Activated T-helper 9 cell treated with anti-CD3 and anti-CD28 coated beads, Interleukin-2, amount 50 U/mL, for 16 hours (primary cell): ENCODE measurements around the gene MAL.

Experiments
- DNase-seq: peaks from one replicate; pipeline ENCODE4 v3.0.0-alpha.2; 2020; ENCODE audit warnings: low read depth

MAL gene

GRCh38 chr2:95048825-95049682 is 23.5 kb downstream of the MAL start:
- no peak for DNase-seq

DNA sequence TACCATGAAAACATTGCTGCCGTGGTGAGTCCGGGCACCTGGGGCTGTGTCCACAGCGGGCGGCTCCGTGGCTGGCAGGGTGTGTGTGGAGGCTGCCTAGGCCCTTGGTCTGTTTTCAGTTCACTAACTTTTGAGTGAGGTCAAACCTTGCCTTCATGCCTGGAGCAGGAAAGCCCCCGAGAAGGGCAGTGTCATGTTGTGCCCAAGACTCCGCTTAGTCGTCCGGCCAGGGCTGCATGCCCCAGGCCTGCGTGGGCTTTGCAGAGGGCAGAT is 24.1 kb downstream of the MAL start:
- no peak for DNase-seq

GRCh38 chr2:95049961-95050360 is 24.5 kb downstream of the MAL start:
- no peak for DNase-seq

DNA sequence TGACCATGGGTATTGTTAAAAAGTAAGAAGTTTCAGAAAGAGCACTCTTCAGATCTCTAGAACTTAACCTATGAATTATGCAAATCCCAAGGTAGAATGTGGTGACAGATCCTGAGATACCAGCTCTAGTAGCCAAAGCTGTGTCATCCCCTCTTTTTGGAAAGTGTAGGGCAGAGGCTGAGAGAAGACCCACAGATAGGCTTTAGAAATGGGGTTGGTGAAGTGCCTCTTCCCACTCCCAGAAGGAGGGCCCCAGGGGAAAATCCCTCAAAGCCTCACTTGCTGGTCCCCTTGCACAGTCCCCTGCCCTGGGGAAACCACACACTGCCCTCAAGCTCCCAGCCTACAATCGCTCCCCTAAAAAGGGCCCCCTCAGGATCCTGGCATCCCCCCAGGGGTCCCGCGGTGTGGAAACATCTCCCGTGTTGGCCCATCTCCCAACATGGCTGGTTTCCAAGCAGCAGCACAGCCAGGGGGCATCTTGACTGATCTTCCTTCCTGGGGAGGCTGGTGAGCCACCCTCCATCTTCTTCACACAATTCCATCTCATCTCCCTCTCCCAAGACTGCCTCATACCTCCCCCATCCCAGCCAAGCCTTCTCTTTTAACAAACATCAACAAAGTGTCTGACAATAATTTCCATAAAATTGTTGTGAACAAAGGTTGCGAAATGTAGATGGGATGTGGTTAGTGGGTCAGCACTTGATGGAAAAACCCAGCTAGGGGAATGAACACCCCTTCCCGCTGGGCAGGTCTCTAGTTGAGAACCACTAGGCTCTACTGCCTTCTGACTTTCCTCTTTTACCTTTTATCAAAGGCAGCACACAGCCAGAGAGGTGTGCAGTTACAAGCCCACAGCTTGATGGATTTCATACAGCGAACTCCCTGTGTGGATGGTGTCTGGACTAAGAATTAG is 25.1 kb downstream of the MAL start:
- DNase-seq = no peak

DNA sequence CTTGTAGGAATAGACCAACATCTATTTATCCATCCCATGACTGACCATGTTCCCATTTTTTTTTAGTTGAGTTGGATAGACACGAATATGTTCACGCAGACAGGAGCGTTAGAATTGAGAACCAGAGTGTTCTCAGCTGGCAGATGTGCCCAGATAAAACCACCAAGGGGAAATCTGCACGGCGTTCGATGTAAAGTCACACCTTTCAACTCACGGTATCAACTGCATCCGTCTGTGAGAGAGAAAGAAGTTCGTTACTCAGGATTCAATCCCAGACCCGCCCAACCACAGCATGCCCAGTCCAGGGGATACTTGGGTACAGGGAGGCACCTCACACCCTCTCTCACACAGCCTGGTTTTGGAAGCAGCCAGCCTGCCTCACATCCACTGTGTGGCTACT is 26.1 kb downstream of the MAL start:
- no peak for DNase-seq

GRCh38 chr2:95052307-95052706 is 26.8 kb downstream of the MAL start:
- no peak for DNase-seq

DNA sequence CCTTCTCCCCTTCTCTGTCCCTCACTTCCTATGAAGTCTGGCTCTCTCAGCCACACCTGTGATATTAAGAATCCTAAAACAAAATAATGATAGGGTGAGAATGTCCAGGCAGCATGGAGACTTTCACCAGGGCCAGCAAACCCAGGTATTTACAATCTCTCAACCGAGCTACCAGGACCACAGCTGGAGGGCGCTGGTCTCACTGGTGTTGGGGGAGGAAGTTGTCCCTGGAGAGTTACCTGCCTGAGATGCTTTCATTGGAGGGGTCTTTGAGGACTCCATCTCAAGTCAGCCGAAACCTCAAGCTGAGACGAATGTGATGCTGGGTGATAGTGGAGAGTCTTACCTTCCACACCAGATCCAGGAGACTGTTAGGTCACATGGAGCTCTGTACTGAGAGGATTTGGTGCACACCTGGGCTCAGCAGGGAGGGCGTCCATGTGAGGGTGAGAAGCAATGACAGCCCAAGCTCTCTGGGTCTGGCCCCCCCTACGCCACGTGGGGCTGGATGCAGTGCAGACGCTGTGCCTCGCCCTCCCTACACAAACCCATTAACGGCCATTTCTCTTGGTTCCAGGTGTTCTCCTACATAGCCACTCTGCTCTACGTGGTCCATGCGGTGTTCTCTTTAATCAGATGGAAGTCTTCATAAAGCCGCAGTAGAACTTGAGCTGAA is 27.4 kb downstream of the MAL start:
- DNase-seq = no peak

GRCh38 chr2:95053543-95053942 is 28.0 kb downstream of the MAL start:
- no peak for DNase-seq

DNA sequence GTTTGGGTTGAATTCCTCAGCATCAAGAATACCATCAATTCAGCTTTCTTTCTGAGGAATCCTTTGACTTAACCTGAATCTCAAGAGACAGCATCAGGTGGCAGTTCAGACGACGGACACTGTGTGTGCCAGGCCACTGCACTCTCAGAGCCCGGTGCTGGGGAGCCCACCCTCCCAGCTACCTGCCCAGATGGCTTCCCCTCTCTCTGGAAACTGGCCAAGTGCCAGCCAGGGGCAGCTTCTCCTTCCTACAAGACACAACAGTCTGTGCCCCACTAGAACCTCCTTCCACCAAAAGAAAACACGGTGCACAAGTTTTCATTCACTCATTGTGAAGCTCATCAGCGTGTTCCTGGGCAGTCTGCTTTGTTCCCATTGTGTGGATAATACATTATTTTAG is 28.5 kb downstream of the MAL start:
- no peak for DNase-seq

DNA sequence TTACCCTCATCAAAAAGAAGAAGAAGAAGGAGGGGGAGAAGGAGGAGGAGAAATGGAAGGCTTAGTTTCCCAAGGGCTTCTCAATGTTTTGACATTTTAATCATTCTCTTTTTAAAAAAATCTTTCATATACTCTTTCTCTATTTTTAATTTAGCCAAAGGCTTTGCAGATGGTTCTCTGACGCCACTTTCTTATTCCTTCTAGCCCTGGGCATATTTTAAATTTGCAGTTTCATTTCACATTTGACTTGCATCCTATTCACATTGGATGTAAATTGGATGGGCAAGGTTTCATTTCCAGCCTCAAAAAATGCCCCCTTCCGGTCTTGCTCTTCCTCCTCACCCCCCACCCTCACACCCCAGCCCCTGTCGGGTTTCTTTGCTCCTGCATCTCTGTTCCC is 29.8 kb downstream of the MAL start:
- no peak for DNase-seq

DNA sequence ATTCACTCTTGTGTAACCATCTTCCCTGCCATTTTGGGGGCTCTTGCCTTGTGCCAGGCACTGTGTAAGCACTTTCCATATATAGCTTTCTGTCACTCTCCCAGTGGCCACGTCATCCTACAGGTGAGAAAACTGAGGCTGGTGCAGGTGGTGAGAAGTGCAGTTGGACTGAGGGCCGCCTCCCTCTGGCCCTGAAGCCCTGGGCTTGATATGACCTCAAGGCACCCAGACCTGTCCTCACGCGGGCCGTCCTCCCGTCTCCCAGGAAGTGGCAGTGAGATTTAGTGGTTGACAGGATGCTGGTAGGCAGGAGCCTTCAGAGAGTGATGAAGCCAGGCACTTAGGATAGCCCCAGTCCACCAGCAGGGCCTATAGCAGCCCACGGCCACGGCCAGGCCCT is 30.5 kb downstream of the MAL start:
- DNase-seq = no peak

DNA sequence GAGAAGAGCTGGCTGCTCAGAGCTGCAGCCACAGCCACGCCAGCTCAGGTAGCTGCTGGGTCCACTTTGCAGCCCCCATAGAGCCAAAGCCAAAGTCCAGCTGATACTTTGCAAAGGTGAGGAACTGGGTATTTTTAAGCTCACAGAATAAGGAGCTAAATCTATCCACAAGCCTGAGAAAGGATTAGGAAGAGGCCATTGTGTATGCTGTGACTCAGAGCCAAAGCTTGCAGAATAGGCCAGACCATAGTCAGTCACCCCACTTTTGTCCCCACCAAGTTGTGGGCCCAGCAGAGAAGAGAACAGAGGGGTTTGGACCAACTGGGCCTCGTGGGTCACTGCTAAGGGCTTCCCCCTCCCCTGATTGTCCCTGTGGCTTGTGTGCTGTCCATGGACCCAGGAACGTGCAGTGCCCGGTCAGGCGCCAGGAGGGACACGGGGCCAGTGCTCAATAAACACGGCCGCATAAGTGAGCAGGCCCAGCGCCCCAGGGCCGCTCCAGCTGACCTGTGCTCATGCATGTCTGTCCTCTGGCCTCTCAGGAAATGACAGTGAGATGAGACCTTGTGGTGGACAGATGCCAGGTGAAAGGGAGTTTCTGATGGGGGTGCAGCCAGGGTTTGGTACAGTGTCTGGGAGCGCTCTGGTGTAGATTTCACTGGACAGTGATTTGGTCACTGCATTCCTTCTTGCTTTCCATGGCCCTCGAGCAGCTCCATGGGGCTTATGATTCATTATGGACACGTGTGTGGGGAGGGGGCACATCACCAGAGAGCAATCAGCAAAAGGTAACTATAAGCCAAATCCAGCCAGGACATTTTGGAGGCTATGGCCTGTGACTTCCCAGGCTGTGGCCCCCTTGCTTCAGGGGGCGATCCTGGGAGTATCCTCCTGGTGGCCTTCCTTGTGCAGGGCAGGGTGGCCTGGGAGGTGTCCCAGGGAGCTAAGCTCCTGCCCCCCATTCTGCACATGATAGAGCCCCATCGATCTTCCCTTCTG is 31.3 kb downstream of the MAL start:
- no peak for DNase-seq

DNA sequence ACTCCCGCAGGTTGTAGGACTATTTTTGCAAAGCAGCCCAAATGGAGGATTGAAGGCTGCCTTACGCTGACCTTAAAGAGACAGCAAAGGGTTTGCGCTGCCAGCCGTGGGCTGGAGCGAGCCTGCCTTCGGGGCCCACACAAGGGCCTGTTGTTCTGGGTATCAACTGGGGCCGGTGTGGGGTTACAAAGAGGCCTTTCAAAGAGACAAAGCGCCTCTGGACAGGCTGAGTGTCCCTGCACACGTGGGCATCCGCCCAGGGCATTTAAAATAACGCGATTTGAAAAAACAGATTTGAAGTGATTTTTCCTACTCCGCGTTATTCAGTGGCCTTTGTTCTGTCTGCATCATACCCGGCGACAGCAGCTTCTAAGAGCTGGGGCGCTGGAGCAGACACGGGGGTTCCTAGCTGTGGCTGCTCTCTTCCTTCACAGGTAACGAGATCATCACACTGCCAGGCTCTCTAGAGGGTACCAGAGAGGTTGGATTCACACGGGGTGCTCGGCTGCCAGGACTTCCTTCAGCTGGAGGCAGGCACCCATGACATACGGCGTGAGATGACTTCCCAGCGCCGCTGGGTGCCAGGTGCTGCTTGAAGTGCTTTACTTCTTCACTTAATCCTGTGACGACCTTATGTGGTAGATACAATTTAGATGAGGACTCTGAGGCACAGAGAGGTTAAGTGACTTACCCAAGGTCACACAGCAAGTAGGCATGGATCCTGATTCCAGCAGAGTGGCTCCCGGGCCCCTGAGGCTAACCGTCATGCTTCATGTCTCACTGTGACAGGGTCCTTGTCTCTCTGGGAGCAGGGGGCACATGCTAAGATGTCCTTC is 32.2 kb downstream of the MAL start:
- no peak for DNase-seq

GRCh38 chr2:95058466-95058988 is 33.0 kb downstream of the MAL start:
- DNase-seq = no peak

- no peak for DNase-seq
These were observed 33.6 kb downstream of the MAL start for GRCh38 chr2:95058989-95059641.

GRCh38 chr2:95059656-95060370 is 34.3 kb downstream of the MAL start:
- no peak for DNase-seq

- no peak for DNase-seq
These were observed 35.1 kb downstream of the MAL start for GRCh38 chr2:95060446-95061118.

DNA sequence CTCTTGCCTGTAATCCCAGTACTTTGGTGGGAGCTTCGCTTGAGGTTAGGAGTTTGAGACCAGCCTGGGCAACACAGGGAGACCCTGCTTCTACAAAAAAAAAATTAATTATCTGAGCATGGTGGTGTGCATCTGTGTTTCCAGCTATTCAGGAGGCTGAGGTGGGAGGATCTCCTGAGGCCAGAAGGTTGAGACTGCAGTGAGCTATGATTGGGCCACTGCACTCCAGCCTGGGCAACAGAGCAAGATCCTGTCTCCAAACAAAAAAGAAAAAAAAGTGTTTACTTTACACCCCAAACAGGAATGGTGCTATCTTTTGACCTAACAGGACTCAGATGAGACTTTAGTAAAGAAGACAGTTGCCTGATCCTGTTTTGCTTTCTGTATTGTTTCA is 35.6 kb downstream of the MAL start:
- no peak for DNase-seq
